ENCODE results near the gene TMEM164.

Gene TMEM164

DNA sequence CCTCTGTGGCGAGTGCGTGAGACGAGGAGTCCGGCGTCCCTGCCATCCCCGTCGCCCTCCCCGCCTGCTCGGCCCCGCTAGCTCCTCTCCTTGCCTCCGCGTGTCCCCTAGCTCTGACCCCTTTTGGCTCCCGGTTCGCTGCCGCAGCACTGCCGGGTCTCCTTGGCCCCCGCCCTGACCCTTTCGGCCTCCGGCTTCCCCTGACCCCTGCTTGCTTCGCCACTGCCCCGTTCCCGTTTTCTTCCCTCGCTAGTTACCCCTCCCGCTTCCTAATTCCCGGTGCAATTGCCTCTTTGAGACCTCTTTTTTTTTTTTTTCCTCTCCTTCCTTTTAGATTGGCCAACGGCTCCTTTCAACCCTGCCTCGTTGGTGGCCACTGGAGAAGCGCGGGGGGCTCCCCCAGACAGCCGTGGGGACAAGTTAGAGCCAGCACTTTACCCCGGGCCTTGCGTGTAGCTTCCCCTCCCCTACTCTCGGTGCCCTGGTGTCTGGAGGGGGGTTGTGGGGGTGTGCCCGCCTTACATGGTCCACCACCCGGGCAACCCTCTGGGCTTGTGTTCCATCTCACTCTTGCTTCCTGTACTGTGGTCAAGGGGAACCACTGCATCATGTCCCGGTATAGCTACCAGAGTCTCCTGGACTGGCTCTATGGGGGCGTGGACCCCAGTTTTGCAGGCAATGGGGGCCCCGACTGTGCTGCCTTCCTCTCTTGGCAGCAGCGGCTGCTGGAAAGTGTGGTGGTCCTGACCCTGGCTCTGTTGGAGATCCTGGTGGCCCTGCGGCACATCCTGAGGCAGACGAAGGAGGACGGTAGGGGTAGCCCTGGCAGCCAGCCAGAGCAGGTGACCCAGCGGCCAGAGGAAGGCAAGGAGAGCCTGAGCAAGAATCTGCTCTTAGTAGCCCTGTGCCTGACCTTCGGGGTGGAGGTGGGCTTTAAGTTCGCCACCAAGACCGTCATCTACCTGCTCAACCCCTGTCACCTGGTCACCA is 548 bp downstream of the TMEM164 start:
- DNase-seq (ENCODE audit: low read depth in 3 of 3), result no peak

DNA sequence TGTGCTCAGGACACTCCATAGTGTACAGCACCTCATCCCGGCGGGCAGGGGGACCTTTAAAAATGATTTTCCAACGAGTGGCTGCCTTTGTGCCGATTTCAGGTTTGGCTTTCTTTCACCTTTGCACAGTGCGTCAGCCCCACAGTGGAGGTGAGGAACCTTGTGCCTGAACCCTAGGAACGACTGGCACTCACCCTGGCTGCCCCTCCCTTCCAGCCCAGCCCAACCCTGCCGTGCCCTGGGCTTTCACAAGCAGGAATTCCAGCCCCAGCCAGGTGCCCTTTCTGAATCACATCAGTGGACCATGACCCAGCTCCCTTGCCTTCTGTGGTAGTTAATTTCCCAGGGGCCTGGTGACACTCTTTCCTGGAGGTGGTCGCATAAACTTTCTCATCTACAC is 1.3 kb downstream of the TMEM164 start:
- no peak for DNase-seq (ENCODE audit: low read depth in 3 of 3)

DNA sequence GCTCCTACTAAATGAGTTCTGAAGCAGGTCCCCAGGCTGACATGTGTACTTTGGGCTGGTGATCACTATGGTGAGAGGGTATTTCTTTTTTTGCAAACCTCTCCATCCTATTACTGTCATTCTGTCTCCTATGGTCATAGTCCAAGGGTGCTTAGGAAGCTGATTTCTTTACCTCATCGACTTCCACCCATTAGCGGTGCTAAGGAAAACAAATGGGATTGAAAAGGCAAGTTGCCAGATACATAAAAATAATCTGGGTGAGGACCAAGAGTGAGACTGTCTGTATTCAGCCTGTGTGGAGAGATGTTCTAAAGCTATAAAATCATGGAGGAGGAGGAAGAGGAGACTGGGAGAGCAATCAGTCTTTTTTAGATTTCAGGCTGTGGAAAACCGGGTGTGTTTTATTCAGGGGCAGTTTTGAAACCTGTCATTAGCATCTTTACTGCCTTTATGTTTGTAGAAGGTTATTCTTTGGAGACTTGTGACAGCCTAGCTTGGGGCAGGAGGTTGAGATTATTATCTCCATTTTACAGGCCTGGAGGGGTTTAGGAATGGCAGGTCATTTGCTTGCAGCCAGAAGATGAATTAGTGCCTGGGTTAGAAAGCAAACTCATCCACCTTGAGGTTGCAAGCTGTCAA is 1.9 kb downstream of the TMEM164 start:
- no peak for DNase-seq (ENCODE audit: low read depth in 3 of 3)

DNA sequence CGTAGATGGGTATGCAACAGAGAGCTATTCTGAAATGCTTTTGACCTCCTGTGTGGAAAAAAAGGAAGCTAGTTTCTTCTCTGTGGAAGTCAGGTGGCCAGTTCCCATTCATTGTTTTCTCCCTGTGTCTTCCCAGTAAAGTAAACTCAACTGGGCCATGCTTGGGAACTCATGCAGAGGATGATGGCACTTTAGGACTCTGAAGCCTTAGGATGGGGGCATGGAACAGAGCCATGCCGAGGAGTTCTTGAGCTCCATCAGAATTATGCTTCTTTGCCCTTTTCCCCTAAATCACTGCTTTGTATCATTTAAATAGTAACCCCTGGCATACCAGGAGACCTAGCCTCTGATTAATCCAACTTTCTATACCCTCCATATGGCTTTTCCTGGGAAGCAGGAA is 3.2 kb downstream of the TMEM164 start:
- no peak for DNase-seq (ENCODE audit: low read depth in 3 of 3)

DNA sequence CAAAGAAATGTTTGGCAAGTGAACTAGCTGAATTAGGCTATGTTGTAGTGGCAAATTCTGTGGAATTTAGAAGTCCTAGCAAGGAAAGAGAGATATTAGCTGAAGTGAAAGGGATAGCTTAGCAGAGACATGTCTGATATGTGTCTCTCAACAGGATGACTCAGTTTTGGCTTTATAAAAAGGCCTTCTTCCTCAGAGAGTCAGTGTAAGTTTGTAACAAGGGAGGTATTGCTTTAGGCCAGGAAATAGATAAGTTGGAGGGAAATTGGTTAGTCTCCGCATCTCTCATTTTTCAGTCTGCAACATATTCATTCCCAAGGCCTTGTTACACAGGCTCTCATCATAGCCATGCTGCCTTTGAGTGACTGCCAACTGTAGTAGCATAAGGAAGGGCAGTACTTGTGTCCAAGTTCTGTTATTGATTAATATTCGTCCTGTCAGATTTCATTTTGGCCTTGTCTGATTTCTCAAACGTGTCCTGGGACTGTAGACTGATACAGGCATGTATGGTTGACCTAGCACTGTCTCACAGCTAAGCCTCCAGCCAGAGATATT is 4.0 kb downstream of the TMEM164 start:
- no peak for DNase-seq (ENCODE audit: low read depth in 3 of 3)

DNA sequence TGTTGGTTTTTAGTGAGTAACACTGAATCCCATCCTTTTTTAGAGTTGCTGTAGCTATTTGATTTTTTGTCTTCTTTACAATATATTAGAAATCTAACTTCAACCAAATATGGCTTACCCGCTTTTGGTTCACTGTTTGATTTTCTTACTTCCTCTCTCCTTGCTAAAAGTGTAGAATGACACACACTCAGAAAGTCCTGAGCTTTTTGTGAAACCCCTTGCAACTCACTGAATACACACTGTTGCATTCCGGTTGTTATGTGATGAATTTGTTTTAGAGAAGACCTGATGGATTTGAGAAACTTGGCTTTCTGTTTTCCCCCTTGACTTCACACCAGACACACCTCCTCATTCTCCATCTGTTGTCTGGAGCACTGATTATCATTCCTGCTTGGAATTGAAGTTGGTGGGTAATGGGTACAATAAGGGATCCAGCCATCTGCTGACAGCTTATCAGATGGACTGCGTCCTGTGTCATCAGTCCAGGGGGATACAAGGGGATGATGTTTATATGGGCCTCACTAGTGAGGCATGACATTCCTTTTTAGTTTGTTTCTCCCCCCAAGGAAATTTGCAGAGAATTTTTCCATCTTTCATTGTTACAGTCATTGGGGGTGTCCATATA is 5.2 kb downstream of the TMEM164 start:
- DNase-seq (ENCODE audit: low read depth in 3 of 3), result no peak

DNA sequence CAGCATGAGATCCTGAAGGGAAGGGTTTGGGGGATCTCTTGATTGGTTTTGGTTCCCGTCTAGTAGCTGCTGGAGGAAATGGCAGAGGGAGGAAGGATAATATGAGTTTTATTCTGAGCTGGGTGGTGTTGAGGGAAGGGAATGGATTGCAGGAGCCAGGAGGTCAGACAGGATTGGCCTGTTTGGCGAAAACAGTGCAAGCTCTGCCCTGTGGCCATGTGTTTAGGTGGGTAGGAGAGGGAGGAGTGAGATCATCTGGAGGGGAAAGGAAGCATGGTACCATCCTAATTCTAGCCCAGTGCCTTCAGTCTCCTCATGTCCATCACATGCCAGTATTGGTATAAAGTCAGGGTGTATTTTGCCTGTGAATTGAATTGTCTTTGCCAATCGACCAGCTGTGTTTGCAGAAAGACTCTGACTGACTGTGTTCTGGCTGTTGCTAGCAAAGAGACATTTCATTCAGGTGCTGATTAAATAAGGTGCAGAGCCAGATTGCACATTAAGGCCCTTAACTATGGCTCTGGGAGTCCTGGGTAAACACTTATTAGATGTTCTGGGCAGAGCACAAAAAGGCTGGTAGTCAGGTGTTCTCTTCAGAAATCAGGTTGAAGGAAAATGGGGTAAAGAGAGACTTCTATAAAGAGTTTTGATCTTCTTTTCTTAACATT is 10.0 kb downstream of the TMEM164 start:
- DNase-seq (ENCODE audit: low read depth in 3 of 3), result no peak

DNA sequence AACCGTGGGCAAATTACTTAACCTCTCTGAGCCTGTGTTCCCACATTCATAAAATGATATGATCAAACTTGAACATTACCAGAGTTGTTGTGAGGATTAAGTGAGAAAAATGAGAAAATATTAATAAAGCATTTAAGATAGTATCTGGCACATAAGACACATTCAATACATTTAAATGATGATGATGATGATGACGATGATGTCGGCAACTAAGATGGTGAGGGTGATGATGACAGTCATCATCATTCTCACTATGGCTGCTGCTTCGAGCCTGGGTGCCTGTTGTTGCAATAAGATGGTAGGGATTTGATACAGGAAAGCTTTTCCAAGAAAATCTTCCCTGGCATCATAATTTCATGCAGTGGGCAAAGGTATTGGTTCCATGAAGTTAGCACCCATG is 11.1 kb downstream of the TMEM164 start:
- DNase-seq (ENCODE audit: low read depth in 3 of 3), result no peak

DNA sequence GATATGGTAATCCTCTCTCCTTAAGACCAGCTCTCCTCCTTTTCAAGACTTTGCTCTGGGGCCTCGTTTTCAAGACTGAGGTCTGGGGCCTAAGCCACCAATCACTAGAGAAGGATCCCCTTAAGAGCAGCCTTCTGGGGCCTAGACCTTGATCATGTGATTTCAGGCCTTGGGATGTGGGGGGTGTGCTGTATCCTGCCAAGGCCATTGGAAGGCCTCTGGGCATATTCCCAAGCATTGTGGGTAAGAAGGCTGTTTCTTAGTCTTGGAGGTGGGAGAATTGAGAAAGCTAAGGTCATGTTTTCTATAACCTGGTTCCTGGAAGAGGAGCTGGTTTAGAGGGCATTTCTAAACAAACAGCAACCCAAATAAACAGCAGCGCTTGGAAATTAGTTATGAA is 12.1 kb downstream of the TMEM164 start:
- no peak for DNase-seq (ENCODE audit: low read depth in 3 of 3)

DNA sequence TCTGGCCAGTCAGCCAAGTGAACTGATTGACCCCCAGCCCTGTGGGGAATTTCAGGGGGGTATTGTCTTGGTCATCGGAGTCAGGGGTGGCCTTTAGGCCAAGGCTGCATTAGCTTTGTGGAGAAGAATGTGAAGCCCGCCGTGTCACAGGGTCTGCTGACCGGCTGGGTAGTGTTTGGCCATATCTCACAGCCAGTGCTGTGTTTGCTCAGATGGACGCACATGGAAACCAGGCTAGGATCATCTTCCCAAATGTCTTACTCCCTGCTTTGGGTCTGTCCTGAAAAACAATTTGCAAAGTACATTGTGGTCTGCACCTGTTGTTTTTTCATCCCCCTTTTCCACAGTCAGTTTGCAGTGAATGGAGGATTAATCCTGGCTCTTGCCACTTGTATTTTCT is 13.0 kb downstream of the TMEM164 start:
- no peak for DNase-seq (ENCODE audit: low read depth in 3 of 3)

DNA sequence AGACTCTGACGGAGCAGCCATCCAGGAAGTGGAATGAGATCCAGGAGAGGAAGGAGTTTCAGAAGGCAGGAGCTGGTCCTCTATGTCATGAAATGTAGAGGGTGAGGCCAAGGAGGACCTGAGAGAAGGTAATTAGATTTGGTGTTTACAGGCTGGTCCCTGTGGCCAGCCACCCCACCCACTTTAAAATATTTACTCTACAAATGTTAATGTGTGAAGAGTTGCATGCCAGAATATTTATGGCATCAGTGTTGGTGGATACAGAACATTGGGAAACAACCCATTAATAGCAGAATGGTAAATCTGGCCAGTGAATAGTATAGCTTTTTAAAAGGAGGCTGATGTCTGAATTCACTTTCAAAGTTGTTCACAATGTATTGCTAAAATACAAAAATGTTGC is 17.6 kb downstream of the TMEM164 start:
- DNase-seq (ENCODE audit: low read depth in 3 of 3), result no peak

DNA sequence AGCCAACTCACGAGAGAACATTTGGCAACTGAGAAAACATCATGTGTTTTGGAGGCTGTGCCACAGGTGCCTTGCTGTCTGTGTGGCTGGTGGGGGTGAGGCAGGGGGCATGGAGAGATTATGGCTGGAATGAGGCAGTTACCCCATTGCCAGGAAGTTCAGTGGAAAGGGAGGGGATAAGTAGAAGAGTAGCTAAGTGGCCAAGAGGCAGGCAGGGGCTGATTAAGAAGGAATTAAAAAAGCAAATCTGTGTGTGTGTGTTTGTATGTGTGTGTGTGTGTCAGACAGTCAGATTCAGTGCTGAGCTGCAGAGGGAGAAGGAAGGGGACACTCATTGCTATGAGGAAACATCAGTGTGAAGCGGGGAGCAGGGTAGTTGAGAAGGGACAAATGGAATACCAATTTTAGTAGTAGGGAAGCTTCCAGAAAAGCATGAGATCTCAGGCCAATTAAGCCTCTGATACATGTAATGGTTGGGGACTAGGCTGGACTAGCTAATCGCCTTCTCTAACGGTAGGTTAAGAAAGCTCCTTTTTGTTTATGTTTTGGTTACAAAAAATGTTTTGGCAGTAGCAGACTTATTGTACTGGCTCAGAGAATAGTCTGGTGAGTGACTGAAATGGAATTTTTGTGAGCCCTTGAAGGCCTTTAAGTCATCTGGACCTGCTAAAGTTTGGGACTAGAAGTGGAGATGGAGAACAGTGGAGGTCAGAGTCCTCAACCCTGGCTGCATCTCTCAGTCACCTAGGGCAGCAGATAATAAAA is 18.5 kb downstream of the TMEM164 start:
- DNase-seq (ENCODE audit: low read depth in 3 of 3), result no peak

DNA sequence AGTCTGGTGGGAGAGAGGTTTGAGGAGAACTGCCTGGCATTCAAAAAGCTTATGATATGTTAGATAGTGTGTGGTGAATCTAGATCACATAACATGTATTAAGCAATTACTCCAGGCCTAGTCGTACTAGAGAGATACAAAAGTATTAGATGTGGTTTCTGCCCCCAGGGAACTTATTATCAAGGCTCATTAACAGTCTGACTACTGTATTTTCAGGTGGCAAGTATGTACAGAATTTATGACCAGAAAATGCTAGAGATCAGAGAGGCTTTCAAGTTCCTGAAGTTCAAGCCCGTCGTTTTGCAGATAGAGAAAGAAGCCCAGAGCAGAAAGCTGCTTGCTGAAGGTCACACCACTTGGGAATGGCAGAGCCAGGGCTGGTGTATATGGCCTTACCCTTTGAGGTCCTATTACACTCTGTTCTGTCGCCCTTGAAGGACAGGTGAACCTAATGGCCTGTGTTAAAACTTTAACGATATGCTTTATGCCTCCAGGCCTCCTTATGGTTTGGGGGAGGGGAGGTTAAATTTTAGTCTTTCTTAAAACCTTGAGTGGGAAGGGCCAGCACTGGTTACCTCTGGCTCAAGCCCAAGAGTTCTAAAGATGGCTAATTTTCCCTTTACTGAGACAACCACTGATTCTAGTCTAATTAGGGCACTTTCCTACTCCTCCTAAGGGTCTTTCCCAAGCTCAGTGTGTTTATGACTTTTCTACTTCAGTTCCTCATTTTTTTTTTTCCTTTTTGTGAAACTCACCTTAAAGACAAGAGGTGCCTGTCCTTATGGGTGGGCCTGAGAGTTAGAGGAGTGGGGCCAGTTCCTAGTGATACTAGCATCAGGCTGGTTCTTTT is 19.9 kb downstream of the TMEM164 start:
- no peak for DNase-seq (ENCODE audit: low read depth in 3 of 3)

DNA sequence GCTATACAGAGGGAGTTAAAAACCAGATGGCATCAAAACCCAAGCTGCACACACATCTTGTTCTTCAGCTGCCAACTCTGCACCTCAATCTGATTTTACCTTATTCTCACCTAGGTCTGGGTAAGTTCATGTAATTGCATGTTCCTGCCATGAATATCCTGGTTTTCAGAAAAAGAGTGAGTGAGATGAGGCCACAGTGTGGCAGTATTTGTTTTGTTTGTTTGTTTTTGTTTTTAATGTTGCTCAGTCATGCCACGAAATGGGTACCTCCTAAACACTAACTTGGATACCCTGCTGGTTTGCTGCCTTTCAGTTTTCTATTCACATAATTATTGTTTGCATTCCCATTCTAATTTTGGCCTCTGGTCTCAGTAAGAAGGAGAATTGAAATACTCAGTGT is 22.5 kb downstream of the TMEM164 start:
- no peak for DNase-seq (ENCODE audit: low read depth in 3 of 3)

DNA sequence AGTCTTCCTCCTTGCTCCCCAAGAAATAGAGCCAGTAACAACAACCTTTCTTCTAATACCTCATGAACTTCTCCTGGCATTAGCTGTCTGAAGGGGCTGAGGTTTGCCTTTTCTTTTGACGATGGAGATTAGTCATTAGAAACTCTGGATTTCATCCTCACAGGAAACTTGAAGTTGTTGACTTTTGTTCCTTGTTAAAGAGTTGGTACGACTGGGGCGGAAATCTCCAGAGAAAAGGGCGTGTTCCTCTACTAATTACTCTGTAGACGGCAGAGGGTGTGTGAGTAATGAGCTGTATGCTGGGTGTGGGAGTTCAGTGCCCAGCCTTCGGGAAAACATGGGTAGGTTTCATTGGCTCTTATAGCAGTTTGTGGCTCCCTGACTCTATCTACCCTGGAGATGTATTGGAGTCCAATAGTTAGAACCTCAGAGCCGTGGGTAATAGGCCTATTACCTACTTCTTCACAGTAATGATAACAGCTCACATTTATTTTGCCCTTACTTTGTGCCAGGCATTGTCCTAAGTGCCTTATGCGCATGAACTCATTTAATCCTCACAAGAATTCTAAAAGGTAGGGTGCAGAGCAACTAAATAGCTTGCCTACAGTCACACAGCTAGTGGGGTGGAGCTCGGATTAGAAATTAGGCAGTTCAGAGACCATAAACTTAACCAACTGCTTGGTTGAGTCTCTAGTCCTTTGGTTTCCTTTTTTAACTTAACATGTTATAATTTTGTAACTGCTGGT is 23.4 kb downstream of the TMEM164 start:
- no peak for DNase-seq (ENCODE audit: low read depth in 3 of 3)

DNA sequence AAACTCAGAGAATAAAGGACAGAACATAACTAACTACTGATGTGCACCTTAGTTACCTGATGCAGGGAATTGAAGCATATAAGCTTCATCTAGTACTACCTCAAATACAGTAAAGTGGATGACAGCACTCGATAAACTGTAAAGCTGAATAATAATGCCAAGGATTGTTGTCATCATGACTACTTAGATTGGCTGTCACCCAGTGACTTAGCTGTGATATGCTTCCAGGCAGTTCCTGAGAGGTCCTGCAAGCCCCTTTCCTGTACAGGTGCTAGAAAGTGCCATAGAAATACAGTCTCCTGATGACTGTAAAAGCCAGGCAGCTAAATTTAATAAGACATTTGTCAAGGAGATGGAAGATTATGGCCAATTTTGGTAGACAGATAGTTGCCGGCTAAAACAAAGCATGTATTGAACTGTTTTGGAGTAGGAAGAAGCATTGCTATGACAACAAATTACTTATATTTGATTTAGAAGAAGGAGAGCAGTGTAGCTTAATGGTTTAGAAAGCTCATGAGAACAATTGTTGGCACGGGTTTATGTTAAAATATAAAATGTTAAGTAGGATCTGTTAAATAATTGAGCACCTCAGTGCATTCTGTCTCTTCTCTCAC is 29.7 kb downstream of the TMEM164 start:
- DNase-seq (ENCODE audit: low read depth in 3 of 3), result no peak

DNA sequence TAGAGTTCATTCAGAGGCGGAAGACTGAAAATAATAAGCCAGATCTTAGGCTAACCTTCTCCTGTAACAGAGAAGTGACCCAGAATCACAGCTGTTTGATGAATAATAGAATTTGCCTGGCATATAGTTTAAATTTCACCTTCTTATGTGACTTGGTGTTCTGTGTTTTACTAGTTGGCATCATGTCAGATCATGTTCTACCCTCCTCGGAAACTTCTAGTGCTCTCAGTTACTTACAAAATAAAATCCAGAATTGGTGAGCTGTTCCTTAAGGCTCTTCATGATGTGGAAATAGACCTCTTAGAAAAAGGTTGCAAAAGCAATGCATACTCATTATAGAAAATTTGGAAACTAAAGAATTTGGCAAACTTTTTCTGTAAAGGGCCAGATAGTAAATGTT is 31.1 kb downstream of the TMEM164 start:
- no peak for DNase-seq (ENCODE audit: low read depth in 3 of 3)

DNA sequence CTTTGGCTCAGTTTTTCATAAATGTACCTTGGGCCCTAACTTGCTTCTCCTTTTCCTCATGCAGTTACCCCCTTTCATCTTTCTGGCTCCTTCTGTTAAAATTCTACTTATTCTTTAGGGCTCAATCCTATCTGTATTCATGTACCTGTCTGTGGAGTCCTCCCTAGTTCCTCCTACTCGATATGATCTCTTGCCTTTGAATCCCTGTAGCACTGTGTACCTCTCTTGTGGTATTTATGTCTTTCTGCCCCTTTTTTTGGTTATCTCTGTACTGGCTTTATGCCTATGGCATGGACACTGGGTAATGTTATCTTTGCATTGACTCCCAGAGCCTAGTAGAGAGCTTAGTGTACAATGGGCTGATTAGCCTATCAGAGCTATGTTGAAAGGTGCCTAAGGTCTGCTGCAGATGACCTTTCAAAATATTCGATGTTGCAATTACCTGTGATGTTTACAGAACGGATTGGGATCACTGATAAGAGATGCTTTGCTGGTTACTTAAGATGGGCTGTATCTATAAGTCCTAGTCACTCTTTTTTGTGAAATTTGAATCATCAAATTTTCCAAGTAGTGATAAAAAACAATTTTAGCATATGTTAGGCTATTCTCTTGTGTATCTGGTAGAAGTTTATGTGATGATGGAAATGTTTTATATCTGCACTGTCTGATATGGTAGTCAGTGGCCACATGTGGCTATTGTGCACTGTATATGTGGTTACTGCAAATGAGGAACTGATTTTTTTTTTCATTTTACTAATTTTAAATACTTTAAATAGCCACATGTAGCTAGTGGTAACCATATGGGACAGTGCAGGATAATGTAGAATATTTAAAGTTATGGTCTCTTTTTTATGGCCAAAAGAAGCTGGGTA is 33.5 kb downstream of the TMEM164 start:
- DNase-seq (ENCODE audit: low read depth in 3 of 3), result no peak
